HL-60/S4 (cell line): ENCODE data around the gene ALG3.
"Not testable (repeated sequence)": the region's sequence is repeated elsewhere in the genome, so short reads cannot be mapped to it uniquely, and the experiment has no call there.

Experiments
- in situ Hi-C: fragments of 300-500 bp; cut with MboI; formaldehyde crosslinking; loops from 2 replicates; pipeline ENCODE4 v1.14.3; 2022; ENCODE audit warnings: low sequenced_read_pairs

The ALG3 gene

GRCh38 chr3:184248454-184249411, at the start of gene ALG3:
Gene ALG3, minus strand, starts transcription at chr3:184248962. Its CDS starts 22 bp downstream, at chr3:184248940.
- in situ Hi-C loops, result no loop called here

DNA sequence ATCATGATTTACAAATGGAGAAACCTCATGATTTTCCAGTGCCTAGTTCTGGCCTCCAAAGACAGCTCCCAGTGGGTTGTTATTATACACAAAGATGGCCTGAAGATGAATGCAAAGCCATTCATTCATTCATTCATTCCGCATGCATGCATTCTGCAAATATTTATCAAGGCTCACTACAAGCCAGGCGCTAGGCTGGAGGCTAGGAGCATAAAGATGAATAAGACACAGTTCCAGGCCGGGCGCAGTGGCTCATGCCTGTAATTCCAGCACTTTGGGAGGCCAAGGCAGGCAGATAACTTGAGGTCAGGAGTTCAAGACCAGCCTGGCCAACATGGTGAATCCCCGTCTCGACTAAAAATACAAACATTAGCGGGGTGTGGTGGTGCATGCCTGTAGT, 47.9 kb upstream of the ALG3 start:
- in situ Hi-C loops, result loop anchor here (25.0 kb wide), 1 partner anchor 834 kb away; no protein-coding TSS in a partner anchor

DNA sequence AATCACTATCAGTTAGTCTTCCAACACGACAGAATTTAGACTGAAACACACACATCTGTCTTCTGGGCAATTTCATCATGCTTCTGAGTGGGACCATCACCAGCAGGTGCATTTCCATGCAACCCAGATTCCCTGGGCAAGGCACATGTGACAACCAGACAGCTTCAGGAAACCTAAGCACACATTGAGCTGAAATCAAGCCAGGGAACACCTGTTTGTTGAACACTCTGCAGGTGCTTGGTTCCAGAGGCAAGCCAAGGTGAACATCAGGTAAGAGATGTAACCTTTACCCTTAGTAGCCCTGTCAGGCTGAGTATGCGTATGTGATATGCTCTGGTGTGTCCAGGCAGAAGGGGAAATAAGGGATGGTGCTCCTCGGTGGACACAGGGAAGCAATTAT, 47.0 kb upstream of the ALG3 start:
- in situ Hi-C loops, result loop anchor here (25.0 kb wide), 1 partner anchor 833 kb away; no protein-coding TSS in a partner anchor

- in situ Hi-C loops, result loop anchor here (25.0 kb wide), 1 partner anchor 830 kb away; no protein-coding TSS in a partner anchor
Observed at GRCh38 chr3:184291738-184292445, 43.1 kb upstream of the ALG3 start.

DNA sequence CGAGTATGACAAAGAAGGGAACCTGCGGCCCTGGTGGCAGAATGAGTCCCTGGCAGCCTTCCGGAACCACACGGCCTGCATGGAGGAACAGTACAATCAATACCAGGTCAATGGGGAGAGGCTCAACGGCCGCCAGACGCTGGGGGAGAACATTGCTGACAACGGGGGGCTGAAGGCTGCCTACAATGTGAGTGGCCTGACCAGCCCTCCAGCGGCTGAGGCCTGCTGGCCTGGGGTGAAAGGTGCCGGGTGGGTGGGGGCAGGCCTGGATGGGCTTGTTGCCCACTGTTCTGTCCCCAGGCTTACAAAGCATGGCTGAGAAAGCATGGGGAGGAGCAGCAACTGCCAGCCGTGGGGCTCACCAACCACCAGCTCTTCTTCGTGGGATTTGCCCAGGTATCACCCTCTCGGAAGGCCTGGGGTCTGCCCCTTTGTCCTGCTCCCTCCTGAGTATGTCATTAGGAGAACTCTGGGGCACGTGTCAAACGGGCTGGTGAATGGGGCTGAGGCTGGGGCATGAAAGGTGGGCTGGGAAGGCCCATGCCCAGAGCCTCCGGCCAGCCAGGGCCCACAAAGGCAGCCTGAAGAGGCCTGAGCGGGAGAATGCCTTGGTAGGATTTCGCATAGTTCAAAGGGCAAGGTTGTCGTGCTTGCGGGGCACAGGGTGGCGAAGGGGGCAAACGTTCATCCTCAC, 42.4 kb upstream of the ALG3 start:
- in situ Hi-C loops, result loop anchor here (25.0 kb wide), 1 partner anchor 829 kb away; no protein-coding TSS in a partner anchor

GRCh38 chr3:184290331-184290730, 41.6 kb upstream of the ALG3 start:
- in situ Hi-C loops, result loop anchor here (25.0 kb wide), 1 partner anchor 828 kb away; no protein-coding TSS in a partner anchor

- in situ Hi-C loops, result loop anchor here (10.0 to 25.0 kb wide), 2 partner anchors 395 to 827 kb away; no protein-coding TSS in a partner anchor
Observed at GRCh38 chr3:184289426-184289938, 40.7 kb upstream of the ALG3 start.

DNA sequence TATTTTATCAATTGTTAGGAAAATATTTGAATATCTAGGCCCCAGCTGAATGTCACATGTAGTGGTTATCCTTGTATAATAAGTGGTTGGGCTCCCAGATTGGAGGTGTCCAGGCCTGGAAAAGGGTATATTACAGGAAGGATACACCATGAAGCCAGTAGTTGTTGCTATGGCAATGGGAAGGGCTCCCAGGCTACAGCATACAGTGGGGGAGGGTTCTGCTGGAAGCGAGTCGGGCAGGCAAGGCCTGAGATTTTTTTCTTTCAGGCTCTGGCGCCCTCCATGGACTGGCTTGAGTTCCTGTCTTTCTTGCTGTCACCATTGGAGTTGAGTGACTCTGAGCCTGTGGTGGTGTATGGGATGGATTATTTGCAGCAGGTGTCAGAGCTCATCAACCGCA, 35.9 kb upstream of the ALG3 start:
- in situ Hi-C loops, result loop anchor here (10.0 to 25.0 kb wide), 2 partner anchors 390 to 822 kb away; no protein-coding TSS in a partner anchor

- in situ Hi-C loops, result loop anchor here (10.0 to 25.0 kb wide), 2 partner anchors 389 to 821 kb away; no protein-coding TSS in a partner anchor
Observed at GRCh38 chr3:184283681-184284080, 34.9 kb upstream of the ALG3 start.

DNA sequence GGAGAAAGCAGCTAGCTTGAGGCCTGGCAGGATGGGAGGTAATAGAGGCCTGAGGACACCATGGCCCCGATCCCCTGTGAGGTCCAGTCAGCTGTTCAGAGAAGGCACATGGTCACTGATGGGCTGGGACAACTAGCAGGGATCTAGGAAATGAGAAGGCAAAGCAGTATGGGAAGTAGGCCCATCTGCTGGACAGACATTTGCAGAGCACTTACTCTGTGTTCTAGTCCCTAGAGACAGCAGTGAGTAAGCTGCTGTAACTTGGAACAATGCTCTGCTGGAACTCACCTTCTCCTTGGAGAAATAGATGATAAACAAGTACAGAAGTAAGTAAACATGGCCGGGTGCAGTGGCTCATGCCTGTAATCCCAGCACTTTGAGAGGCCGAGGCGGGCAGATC, 34.2 kb upstream of the ALG3 start:
- in situ Hi-C loops, result loop anchor here (10.0 to 25.0 kb wide), 2 partner anchors 388 to 821 kb away; no protein-coding TSS in a partner anchor

DNA sequence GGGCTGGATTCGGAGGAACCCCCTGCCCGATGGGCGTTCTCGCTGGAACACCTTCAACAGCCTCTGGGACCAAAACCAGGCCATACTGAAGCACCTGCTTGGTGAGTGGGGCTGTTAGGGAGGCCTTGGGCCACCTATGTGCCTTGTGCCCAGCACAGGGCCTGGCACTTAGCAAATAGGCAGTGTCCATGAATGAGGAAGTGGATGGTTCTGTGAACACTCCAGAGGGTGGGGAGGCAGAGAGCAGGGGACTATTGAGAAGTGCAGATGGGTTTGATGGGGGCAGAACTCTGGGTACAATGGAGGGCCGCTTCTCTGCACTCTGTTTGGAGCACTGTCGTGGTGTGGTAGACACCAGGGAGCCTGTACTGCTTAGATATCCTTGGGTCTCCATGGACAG, 28.6 kb upstream of the ALG3 start:
- in situ Hi-C loops, result loop anchor here (25.0 kb wide), 1 partner anchor 815 kb away; no protein-coding TSS in a partner anchor

GRCh38 chr3:184275961-184276910, 27.5 kb upstream of the ALG3 start, which contains the start of gene ECE2:
Gene ECE2, plus strand, starts transcription at chr3:184276022. Its CDS starts 132 bp downstream, at chr3:184276154.
- in situ Hi-C loops, result loop anchor here (25.0 kb wide), 1 partner anchor 814 kb away; no protein-coding TSS in a partner anchor

GRCh38 chr3:184275381-184275701, 26.6 kb upstream of the ALG3 start:
- in situ Hi-C loops, result loop anchor here (25.0 kb wide), 1 partner anchor 813 kb away; no protein-coding TSS in a partner anchor

DNA sequence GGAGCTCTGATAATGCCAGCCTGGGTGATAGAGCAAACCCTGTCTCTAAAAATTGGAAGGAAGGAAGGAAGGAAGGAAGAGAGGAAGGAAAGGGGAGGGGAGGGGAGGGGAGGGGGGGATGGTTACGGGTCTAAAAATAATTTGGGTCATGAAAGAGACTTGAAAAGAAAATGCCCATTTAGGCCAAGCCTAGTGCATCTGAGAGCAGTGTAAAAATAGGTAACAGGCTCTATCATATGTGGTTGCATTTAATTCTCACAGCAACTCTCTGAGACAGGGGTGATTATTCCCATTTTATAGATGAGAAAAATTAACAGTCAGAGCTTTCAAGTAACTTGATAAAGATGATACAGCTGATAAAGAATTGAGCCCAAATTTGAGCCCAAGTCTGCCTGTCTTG, 23.5 kb upstream of the ALG3 start:
- in situ Hi-C loops, result no loop called here

DNA sequence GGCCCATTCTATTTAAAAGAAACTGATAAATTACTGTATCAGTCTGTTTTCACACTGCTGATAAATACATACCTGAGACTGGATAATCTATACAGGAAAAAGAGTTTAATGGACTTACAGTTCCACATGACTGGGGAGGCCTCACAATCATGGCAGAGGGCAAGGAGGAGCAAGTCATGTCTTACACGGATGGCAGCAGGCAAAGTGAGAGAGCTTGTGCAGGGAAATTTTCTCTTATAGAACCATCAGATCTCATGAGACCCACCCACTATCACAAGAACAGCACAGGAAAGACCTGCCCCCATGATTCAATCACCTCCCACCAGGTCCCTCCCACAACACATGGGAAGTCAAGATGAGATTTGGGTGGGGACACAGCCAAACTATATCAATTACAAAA, 18.5 kb upstream of the ALG3 start:
- in situ Hi-C loops, result not testable (repeated sequence)

- in situ Hi-C loops, result no loop called here
Observed at GRCh38 chr3:184262764-184263179, 14.0 kb upstream of the ALG3 start.

DNA sequence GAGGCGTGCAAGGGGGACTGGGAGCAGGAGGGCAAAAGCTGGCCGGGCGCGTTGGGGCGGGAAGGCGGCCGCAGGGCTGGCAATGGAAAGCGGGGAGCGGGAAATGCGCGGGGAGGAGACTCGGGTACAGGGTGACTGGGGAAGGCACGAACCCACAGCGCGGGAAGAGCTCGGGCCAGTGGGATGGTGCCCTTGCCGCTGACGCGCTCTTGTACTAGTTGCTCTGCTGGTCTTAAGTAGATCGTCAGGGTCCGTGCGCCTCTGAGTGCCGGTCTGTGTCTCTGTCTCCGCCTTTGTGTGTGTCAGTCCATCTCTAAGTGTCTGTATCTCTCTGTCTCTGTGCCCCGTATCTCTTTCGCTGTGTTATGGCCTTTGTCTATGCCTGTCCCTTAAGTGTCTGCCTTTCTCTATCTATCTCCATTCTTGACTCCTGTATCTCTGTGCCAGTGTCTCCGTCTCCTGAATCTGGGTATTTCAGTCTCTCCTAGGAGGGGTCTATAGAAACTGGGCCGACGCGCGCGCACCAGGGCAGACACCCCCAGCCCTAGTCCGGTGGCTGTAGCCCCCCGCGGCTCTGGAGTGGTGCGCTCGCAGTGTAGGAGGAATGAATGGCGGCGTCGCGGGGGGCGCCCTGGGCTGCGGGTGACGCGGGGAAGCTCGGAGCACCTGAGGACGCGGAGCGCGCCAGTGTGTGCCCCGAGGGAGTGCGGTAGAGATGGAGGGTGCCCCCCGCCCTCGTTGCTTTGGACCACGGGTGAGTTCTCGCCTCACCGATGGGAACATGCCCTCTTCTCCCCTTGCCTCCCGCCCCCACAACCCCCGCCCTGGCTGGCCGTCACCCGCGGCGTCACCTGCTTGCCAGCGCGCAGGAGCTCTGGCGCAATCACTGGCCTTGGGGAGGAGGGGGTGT, 13.3 kb upstream of the ALG3 start:
- in situ Hi-C loops, result no loop called here

- in situ Hi-C loops, result no loop called here
Observed at GRCh38 chr3:184261270-184261853, 12.6 kb upstream of the ALG3 start, which contains the start of gene CAMK2N2. Gene CAMK2N2, minus strand, starts transcription at chr3:184261553. Its CDS starts 268 bp downstream, at chr3:184261285.
